Effector memory CD4-positive, alpha-beta T cell (primary cell): Measurements from ENCODE around the gene CELA3A.

Source experiments
- DNase-seq, 3 donors: peaks; one replicate each; pipeline ENCODE4 v3.0.0-alpha.2; 2020
- H3K27ac ChIP-seq: 2 replicates; pipeline ENCODE4 v1.7.0; 2013; ENCODE audit warnings: mild to moderate bottlenecking, low read length, moderate library complexity; ENCODE audit not compliant: insufficient read depth, poor library complexity, severe bottlenecking
- H3K27me3 ChIP-seq: replicated peaks from 2 replicates; pipeline ENCODE4 v1.7.0; 2013; ENCODE audit warnings: mild to moderate bottlenecking, low read length; ENCODE audit not compliant: insufficient read depth, control insufficient read depth, poor library complexity, severe bottlenecking
- H3K36me3 ChIP-seq: 2 replicates; pipeline ENCODE4 v1.7.0; 2013; ENCODE audit warnings: mild to moderate bottlenecking, low read length, moderate library complexity; ENCODE audit not compliant: control insufficient read depth, insufficient read depth
- H3K4me1 ChIP-seq: 2 replicates; pipeline ENCODE4 v1.7.0; 2013; ENCODE audit warnings: low read length, mild to moderate bottlenecking; ENCODE audit not compliant: control insufficient read depth, insufficient read depth, poor library complexity, severe bottlenecking
- H3K4me3 ChIP-seq: 2 replicates; pipeline ENCODE4 v1.7.0; 2013; ENCODE audit warnings: low read length, low read depth, mild to moderate bottlenecking; ENCODE audit not compliant: insufficient read depth, poor library complexity, severe bottlenecking
- H3K9me3 ChIP-seq: 2 replicates; pipeline ENCODE4 v1.7.0; 2013; ENCODE audit warnings: mild to moderate bottlenecking, low read length, moderate library complexity; ENCODE audit not compliant: control insufficient read depth

The CELA3A gene

GRCh38 chr1:22056936-22057335 is 55.5 kb downstream of the CELA3A start:
- H3K27me3 ChIP-seq = no peaks in the 10 kb centered on the region
- no peaks in the 10 kb centered on the region for H3K9me3 ChIP-seq
- H3K27ac ChIP-seq = peak overlapping the region; percentile 26
- H3K4me1 ChIP-seq = peaks cover 43% of the 10 kb centered on the region
- DNase-seq = no peak
- no peak overlapping the region for H3K4me3 ChIP-seq
- H3K36me3 ChIP-seq = peaks cover 5% of the 10 kb centered on the region

- H3K9me3 ChIP-seq = no peaks in the 10 kb centered on the region
- H3K36me3 ChIP-seq = peaks cover 5% of the 10 kb centered on the region
- H3K4me1 ChIP-seq = peaks cover 50% of the 10 kb centered on the region
- H3K27ac ChIP-seq = peak overlapping the region; percentile 26
- DNase-seq = no peak
- no peaks in the 10 kb centered on the region for H3K27me3 ChIP-seq
- H3K4me3 ChIP-seq = no peak overlapping the region
Measured at GRCh38 chr1:22057861-22058260, 56.4 kb downstream of the CELA3A start.
